HepG2 (cell line): Measurements from ENCODE around the gene PLCB1. TPM values are rescaled to one million over a fixed set of nuclear protein-coding genes. Genes with fewer than 3 reads are reported as not detected.

ENCODE experiments used
- ATAD3A ChIP-seq: sonication (generic); formaldehyde crosslinking; IDR thresholded peaks from 2 replicates; pipeline ENCODE4 v1.4.0; 2020; ENCODE audit warnings: missing genetic modification reagents
- GPN1 ChIP-seq: sonication (generic); formaldehyde crosslinking; IDR thresholded peaks from 2 replicates; pipeline ENCODE4 v1.5.1; 2020; ENCODE audit warnings: missing genetic modification reagents, borderline replicate concordance
- HNF4A ChIP-seq: sonication (generic); formaldehyde crosslinking; IDR thresholded peaks from 2 replicates; pipeline ENCODE4 v1.4.0; 2020; ENCODE audit warnings: missing genetic modification reagents
- KLF15 ChIP-seq: sonication (generic); formaldehyde crosslinking; IDR thresholded peaks from 2 replicates; pipeline ENCODE4 v1.8.1; 2023; ENCODE audit warnings: borderline replicate concordance, mild to moderate bottlenecking, inconsistent platforms, missing genetic modification reagents, mixed read lengths
- NCOA2 ChIP-seq: sonication (generic); formaldehyde crosslinking; IDR thresholded peaks from 2 replicates; pipeline ENCODE4 v1.8.0; 2022; ENCODE audit warnings: inconsistent platforms
- PHB2 ChIP-seq: fragments of 450-650 bp; IDR thresholded peaks from 2 replicates; pipeline ENCODE4 v1.6.1; 2018; ENCODE audit not compliant: partially characterized antibody
- TBX3 ChIP-seq: fragments of 450-650 bp; IDR thresholded peaks from 2 replicates; pipeline ENCODE4 v1.6.1; 2017; ENCODE audit warnings: antibody characterized with exemption, mild to moderate bottlenecking, inconsistent platforms, borderline replicate concordance
- polyA plus RNA-seq, 8 experiments: library from polyadenylated mRNA; depleted of rRNA in 3 of 8; stranded (reverse) in 7 of 8; unstranded in 1 of 8; fragments of >200 nt; fragmentation: Illumina TruSeq in 4 of 8; extraction: Trizol in 4 of 8; gene quantifications; 2 replicates each; pipeline versions ENCODE4 v1.2.1 to v1.2.3, GENCODE V29; 2011 to 2016; ENCODE audit warnings: low read depth in 4 of 8, missing spikeins in 1 of 8, mixed read lengths in 1 of 8; ENCODE audit not compliant: insufficient read depth in 1 of 8
- total RNA-seq, 5 experiments: library from RNA; depleted of rRNA; stranded (reverse); fragments of >200 nt; fragmentation: Illumina TruSeq; extraction: Trizol; gene quantifications; 2 replicates each; pipeline ENCODE4 v1.2.3, GENCODE V29; 2016; ENCODE audit warnings: low read depth in 1 of 5
- TF ChIP-seq, protein P1 (sequence below): sonication (generic); formaldehyde crosslinking; IDR thresholded peaks from 2 replicates; pipeline ENCODE4 v1.5.0; 2020; ENCODE audit warnings: mild to moderate bottlenecking, missing genetic modification reagents, borderline replicate concordance
- TF ChIP-seq, protein P2 (sequence below), 2 experiments: sonication (generic) in 1 of 2; formaldehyde crosslinking in 1 of 2; IDR thresholded peaks; 2 replicates each; pipeline versions ENCODE4 v1.4.0 to v1.6.1; 2016 to 2020; ENCODE audit warnings: borderline replicate concordance in 1 of 2, low read depth in 1 of 2, mild to moderate bottlenecking in 1 of 2, missing genetic modification reagents in 1 of 2
- TF ChIP-seq, protein P3 (sequence below): sonication (generic); formaldehyde crosslinking; IDR thresholded peaks from 2 replicates; pipeline ENCODE4 v1.4.0; 2020; ENCODE audit warnings: mild to moderate bottlenecking, missing genetic modification reagents
- TF ChIP-seq, protein P4 (sequence below): sonication (generic); formaldehyde crosslinking; IDR thresholded peaks from 2 replicates; pipeline ENCODE4 v1.4.0; 2020; ENCODE audit warnings: missing genetic modification reagents
- TF ChIP-seq, protein P5 (sequence below): sonication (generic); formaldehyde crosslinking; IDR thresholded peaks from 2 replicates; pipeline ENCODE4; 2020; ENCODE audit warnings: missing genetic modification reagents, mild to moderate bottlenecking, borderline replicate concordance
- TF ChIP-seq, protein P6 (sequence below): sonication (generic); formaldehyde crosslinking; IDR thresholded peaks from 2 replicates; pipeline ENCODE4 v1.4.0; 2020; ENCODE audit warnings: mild to moderate bottlenecking, missing genetic modification reagents

The PLCB1 gene
- total and polyA plus RNA-seq, 2 of the 13 experiments (the other 11 are each of a cell fraction or from before 2014, with no cell fraction given) = 42.4 to 55.9 TPM

DNA sequence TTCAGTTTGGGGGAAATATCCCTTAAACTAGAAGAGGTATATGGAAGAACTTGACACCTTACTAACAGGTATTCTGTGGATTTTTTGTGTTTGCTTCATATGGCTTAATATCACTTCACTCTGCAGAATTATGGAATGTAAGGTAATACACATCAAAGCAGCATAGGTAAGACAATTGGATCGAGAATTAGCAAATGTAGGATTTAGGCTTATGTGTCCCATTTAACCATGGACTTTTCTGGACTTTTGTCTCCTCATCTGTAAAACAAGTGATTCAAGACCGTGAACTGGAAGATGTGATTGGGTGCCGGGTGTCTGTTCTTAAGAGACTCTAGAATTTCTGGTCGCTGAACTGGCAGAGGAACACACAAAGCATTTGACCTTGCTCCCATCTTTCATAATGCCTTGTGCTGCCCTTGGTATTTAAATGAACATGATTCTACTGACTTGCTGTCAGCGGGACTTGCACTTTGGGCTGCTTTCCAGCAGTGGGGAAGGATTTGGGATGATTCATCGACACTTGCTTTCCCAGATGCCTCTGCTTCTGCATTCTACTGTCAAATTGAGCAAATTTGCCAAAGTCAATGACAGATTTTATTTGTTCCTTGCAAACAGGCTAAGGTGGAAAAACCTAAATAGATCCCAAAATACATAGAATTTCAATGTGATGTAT lies 199.8 kb downstream of the PLCB1 start (continued):
- TF ChIP-seq, protein P1, sequence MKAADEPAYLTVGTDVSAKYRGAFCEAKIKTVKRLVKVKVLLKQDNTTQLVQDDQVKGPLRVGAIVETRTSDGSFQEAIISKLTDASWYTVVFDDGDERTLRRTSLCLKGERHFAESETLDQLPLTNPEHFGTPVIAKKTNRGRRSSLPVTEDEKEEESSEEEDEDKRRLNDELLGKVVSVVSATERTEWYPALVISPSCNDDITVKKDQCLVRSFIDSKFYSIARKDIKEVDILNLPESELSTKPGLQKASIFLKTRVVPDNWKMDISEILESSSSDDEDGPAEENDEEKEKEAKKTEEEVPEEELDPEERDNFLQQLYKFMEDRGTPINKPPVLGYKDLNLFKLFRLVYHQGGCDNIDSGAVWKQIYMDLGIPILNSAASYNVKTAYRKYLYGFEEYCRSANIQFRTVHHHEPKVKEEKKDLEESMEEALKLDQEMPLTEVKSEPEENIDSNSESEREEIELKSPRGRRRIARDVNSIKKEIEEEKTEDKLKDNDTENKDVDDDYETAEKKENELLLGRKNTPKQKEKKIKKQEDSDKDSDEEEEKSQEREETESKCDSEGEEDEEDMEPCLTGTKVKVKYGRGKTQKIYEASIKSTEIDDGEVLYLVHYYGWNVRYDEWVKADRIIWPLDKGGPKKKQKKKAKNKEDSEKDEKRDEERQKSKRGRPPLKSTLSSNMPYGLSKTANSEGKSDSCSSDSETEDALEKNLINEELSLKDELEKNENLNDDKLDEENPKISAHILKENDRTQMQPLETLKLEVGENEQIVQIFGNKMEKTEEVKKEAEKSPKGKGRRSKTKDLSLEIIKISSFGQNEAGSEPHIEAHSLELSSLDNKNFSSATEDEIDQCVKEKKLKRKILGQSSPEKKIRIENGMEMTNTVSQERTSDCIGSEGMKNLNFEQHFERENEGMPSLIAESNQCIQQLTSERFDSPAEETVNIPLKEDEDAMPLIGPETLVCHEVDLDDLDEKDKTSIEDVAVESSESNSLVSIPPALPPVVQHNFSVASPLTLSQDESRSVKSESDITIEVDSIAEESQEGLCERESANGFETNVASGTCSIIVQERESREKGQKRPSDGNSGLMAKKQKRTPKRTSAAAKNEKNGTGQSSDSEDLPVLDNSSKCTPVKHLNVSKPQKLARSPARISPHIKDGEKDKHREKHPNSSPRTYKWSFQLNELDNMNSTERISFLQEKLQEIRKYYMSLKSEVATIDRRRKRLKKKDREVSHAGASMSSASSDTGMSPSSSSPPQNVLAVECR (CRISPR knock-in tag) = peak; percentile 40; the same call in 1 of the 2 replicates
- peak; percentile 29; the same call in 1 of the 2 replicates for TF ChIP-seq TBX3
- TF ChIP-seq, protein P2, sequence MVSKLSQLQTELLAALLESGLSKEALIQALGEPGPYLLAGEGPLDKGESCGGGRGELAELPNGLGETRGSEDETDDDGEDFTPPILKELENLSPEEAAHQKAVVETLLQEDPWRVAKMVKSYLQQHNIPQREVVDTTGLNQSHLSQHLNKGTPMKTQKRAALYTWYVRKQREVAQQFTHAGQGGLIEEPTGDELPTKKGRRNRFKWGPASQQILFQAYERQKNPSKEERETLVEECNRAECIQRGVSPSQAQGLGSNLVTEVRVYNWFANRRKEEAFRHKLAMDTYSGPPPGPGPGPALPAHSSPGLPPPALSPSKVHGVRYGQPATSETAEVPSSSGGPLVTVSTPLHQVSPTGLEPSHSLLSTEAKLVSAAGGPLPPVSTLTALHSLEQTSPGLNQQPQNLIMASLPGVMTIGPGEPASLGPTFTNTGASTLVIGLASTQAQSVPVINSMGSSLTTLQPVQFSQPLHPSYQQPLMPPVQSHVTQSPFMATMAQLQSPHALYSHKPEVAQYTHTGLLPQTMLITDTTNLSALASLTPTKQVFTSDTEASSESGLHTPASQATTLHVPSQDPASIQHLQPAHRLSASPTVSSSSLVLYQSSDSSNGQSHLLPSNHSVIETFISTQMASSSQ (IDR thresholded peaks at IDR 0.05; ENCODE audit: low read depth) = no peak; the same call in 1 of the 2 replicates
- TF ChIP-seq, protein P2 (CRISPR knock-in tag; IDR thresholded peaks at IDR 0.05; ENCODE audit: borderline replicate concordance) = no peak
- TF ChIP-seq GPN1 (CRISPR knock-in tag) = no peak
- no peak for TF ChIP-seq ATAD3A
- TF ChIP-seq, protein P3, sequence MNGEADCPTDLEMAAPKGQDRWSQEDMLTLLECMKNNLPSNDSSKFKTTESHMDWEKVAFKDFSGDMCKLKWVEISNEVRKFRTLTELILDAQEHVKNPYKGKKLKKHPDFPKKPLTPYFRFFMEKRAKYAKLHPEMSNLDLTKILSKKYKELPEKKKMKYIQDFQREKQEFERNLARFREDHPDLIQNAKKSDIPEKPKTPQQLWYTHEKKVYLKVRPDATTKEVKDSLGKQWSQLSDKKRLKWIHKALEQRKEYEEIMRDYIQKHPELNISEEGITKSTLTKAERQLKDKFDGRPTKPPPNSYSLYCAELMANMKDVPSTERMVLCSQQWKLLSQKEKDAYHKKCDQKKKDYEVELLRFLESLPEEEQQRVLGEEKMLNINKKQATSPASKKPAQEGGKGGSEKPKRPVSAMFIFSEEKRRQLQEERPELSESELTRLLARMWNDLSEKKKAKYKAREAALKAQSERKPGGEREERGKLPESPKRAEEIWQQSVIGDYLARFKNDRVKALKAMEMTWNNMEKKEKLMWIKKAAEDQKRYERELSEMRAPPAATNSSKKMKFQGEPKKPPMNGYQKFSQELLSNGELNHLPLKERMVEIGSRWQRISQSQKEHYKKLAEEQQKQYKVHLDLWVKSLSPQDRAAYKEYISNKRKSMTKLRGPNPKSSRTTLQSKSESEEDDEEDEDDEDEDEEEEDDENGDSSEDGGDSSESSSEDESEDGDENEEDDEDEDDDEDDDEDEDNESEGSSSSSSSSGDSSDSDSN (CRISPR knock-in tag) = no peak
- peak; percentile 70 for TF ChIP-seq NCOA2 (CRISPR knock-in tag)
- TF ChIP-seq, protein P4, sequence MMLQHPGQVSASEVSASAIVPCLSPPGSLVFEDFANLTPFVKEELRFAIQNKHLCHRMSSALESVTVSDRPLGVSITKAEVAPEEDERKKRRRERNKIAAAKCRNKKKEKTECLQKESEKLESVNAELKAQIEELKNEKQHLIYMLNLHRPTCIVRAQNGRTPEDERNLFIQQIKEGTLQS (CRISPR knock-in tag) = peak; percentile 86
- TF ChIP-seq, protein P5, sequence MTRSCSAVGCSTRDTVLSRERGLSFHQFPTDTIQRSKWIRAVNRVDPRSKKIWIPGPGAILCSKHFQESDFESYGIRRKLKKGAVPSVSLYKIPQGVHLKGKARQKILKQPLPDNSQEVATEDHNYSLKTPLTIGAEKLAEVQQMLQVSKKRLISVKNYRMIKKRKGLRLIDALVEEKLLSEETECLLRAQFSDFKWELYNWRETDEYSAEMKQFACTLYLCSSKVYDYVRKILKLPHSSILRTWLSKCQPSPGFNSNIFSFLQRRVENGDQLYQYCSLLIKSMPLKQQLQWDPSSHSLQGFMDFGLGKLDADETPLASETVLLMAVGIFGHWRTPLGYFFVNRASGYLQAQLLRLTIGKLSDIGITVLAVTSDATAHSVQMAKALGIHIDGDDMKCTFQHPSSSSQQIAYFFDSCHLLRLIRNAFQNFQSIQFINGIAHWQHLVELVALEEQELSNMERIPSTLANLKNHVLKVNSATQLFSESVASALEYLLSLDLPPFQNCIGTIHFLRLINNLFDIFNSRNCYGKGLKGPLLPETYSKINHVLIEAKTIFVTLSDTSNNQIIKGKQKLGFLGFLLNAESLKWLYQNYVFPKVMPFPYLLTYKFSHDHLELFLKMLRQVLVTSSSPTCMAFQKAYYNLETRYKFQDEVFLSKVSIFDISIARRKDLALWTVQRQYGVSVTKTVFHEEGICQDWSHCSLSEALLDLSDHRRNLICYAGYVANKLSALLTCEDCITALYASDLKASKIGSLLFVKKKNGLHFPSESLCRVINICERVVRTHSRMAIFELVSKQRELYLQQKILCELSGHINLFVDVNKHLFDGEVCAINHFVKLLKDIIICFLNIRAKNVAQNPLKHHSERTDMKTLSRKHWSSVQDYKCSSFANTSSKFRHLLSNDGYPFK (CRISPR knock-in tag) = no peak
- TF ChIP-seq, protein P6, sequence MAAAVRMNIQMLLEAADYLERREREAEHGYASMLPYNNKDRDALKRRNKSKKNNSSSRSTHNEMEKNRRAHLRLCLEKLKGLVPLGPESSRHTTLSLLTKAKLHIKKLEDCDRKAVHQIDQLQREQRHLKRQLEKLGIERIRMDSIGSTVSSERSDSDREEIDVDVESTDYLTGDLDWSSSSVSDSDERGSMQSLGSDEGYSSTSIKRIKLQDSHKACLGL (CRISPR knock-in tag) = no peak
- TF ChIP-seq PHB2 = no peak
- TF ChIP-seq HNF4A (CRISPR knock-in tag) = peak; percentile 87
- TF ChIP-seq KLF15 = no peak
